HTR-8/SVneo (cell line): ENCODE results near the gene LRP1.

Experiments
- DNase-seq: peaks from one replicate; pipeline ENCODE4 v3.0.0; 2011; ENCODE audit warnings: low spot score, mixed read lengths; ENCODE audit not compliant: insufficient read length
- FAIRE-seq: peaks from 2 replicates; lab custom pipeline; 2011; peaks lifted over from hg19 to GRCh38; lab: Jason Lieb, UNC

Gene LRP1

GRCh38 chr12:57127726-57128518 lies at the start of gene LRP1:
LRP1 (plus strand) TSS chr12:57128483; CDS start chr12:57128965, 482 bp downstream.
- FAIRE-seq (peak; percentile 70), DNase-seq (peak; percentile 87)

- peak; percentile 77 for FAIRE-seq
- DNase-seq = peak; percentile 97
Observed at GRCh38 chr12:57078519-57079404, 49.5 kb upstream of the LRP1 start, which contains the start of gene NEMP1. NEMP1 (minus strand) TSS chr12:57078791; CDS start chr12:57078745, 46 bp downstream.

DNA sequence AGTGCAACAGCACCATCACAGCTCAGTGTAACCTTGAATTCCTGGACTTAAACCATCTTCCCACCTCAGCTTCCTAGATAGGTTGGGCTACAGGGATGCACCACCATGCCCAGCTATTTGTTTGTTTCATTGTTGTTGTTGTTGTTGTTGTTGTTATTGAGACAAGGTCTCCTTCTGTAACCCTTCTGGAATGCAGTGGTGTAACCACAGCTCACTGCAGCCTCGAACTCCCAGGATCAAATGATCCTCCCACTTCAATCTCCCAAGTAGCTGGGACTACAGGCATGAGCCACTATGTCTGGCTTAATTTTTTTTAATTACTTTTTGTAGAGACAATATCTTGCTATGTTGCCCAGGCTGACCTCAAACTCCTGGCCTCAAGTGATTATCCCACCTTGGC lies 48.5 kb upstream of the LRP1 start:
- FAIRE-seq (no peak), DNase-seq (no peak)

DNA sequence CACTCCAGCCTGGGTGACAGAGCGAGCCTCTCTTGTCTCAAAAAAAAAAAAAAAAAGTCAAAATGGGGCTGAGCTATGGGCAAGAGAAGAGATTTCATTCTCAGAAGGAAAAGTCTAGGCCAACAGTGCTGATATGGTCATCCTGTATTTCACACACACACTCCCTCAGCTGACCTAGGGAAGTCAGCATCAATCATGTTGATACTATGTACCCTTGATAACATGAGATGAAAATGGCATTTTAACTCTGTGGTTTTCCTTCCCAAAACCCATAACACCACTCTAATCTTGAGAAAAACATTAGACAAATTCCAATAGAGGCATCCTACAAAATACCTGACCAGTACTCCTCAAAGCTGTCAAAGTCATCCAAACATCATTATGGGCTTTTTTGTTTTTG lies 47.4 kb upstream of the LRP1 start:
- FAIRE-seq (no peak), DNase-seq (no peak)

DNA sequence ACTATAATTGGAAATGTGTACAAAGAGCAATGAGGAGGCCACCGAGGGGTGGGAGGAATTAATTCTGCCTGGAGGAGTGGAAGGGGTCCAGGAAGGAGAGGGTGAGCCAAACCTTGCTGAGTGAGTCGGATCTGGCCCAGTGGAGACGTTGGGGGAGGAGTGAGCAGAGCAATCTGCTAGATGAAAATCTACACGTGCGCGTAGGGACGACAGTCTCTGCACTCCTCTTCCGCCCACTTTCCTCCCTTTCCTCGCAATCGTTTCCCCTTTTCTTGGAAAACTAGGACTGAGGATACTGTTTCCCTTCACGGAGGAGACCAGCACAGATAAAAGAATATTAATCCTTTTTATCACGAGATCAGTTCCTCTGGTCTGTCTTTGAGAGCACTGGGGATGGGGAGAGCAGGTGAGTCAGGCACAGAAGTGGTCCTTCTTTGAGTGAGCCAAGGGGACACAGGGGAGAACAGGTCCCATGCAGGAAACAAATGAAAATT lies 42.2 kb upstream of the LRP1 start:
- DNase-seq (no peak), FAIRE-seq (no peak)

GRCh38 chr12:57086493-57087009 lies 41.7 kb upstream of the LRP1 start:
- DNase-seq = peak; percentile 69
- FAIRE-seq = no peak

GRCh38 chr12:57087010-57087690 lies 41.1 kb upstream of the LRP1 start:
- DNase-seq (peak; percentile 77), FAIRE-seq (no peak)

- FAIRE-seq (no peak), DNase-seq (peak; percentile 85)
Observed at GRCh38 chr12:57087691-57088353, 40.5 kb upstream of the LRP1 start.

- DNase-seq (peak; percentile 82), FAIRE-seq (peak; percentile 71)
Observed at GRCh38 chr12:57088354-57089270, 39.7 kb upstream of the LRP1 start, which contains the start of gene NAB2. NAB2 (plus strand) TSS chr12:57089114; CDS start chr12:57089272, 158 bp downstream.

DNA sequence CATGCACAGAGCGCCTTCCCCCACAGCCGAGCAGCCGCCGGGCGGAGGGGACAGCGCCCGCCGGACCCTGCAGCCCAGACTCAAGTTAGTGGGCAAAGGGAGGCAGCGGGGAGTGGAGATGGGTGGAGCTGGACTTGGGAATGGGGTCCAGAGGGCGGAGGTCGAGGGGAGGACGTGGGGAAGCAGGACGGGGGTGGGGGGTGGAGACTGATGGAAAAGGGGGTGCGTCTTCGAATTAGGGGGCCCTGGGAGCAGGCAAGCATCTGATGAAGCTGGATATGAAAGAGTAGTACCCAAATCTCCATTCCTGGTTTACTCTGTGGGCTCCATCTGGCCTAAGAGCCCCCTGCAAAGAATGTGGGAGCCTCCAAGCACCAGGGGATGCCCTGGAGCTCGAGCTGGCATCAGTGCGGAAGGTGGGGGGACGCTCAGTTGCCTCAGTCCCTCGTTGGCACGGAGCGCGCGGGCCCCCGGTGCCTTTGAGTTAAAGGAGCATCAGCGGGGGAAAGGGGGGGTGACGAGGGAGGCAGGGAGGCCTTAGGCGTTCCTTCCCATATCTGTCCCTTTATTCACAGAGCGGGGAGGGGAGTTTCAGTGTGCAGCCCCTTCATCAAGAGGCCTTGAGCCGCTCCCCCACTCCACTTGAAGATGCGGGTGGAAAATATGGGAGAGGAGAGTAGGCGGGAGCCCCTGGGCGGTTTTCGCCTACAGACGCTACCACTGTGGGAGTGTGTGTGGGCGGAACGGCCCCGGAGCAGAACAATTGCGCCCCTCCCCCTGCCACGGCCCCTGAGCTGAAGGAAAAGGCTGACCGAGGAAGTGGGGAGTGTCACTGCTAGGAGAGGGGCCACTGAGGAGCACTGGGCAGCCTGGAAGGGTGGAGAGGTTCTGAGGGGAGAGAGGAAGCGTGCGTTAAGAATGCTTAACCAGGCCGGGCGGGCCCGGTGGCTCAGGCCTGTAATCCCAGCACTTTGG lies 38.7 kb upstream of the LRP1 start:
- DNase-seq (peak; percentile 50), FAIRE-seq (no peak)

- DNase-seq = no peak
- FAIRE-seq = no peak
Observed at GRCh38 chr12:57090490-57090889, 37.8 kb upstream of the LRP1 start.

GRCh38 chr12:57090924-57091637 lies 37.2 kb upstream of the LRP1 start:
- FAIRE-seq (no peak), DNase-seq (no peak)

- DNase-seq (no peak), FAIRE-seq (no peak)
Observed at GRCh38 chr12:57091638-57092528, 36.4 kb upstream of the LRP1 start.

GRCh38 chr12:57092529-57092862 lies 35.8 kb upstream of the LRP1 start:
- FAIRE-seq = no peak
- DNase-seq = no peak

- no peak for DNase-seq
- FAIRE-seq = no peak
Observed at GRCh38 chr12:57092876-57093414, 35.3 kb upstream of the LRP1 start.
